Epidermal melanocyte (primary cell): ENCODE measurements around the gene GRM6.

Experiments
- DNase-seq: peaks from one replicate; pipeline ENCODE4 v3.0.0; 2011; ENCODE audit warnings: low spot score; ENCODE audit not compliant: insufficient read length

Gene GRM6

GRCh38 chr5:178994580-178995340 is at the start of gene GRM6:
TSS of gene GRM6 (minus strand) at chr5:178995320. CDS start at chr5:178994944, 376 bp downstream.
- no peak for DNase-seq

GRCh38 chr5:179044765-179045164 is 49.6 kb upstream of the GRM6 start:
- no peak for DNase-seq

- no peak for DNase-seq
Measured at GRCh38 chr5:179033004-179033580, 38.0 kb upstream of the GRM6 start.

- DNase-seq, result peak; percentile 81
Measured at GRCh38 chr5:179023528-179024189, 28.5 kb upstream of the GRM6 start, which contains the start of gene ZNF879. TSS of gene ZNF879 (plus strand) at chr5:179023804. CDS start at chr5:179025005, 1,201 bp downstream.

GRCh38 chr5:179008667-179009066 is 13.5 kb upstream of the GRM6 start:
- DNase-seq, result no peak

- DNase-seq, result no peak
Measured at GRCh38 chr5:179006564-179006963, 11.4 kb upstream of the GRM6 start.

GRCh38 chr5:178998441-178998840 is 3.3 kb upstream of the GRM6 start:
- DNase-seq, result no peak

GRCh38 chr5:178997191-178997590 is 2.1 kb upstream of the GRM6 start:
- DNase-seq, result no peak

GRCh38 chr5:178996156-178996555 is 1.0 kb upstream of the GRM6 start:
- no peak for DNase-seq

- DNase-seq, result no peak
Measured at GRCh38 chr5:178995341-178995690, 196 bp upstream of the GRM6 start.

- DNase-seq, result no peak
Measured at GRCh38 chr5:178993955-178994579, 1.1 kb downstream of the GRM6 start.

- no peak for DNase-seq
Measured at GRCh38 chr5:178993236-178993765, 1.8 kb downstream of the GRM6 start.

- DNase-seq, result no peak
Measured at GRCh38 chr5:178992291-178992895, 2.7 kb downstream of the GRM6 start.

- DNase-seq, result no peak
Measured at GRCh38 chr5:178991190-178992145, 3.7 kb downstream of the GRM6 start.

- no peak for DNase-seq
Measured at GRCh38 chr5:178990491-178990890, 4.6 kb downstream of the GRM6 start.

GRCh38 chr5:178989311-178989710 is 5.8 kb downstream of the GRM6 start:
- no peak for DNase-seq

GRCh38 chr5:178988436-178989220 is 6.5 kb downstream of the GRM6 start:
- DNase-seq, result no peak

- DNase-seq, result no peak
Measured at GRCh38 chr5:178986326-178986960, 8.7 kb downstream of the GRM6 start.
